ENCODE results near the gene CTH. TPM values are rescaled to one million over a fixed set of nuclear protein-coding genes. Genes with fewer than 3 reads are reported as not detected.
A peak's percentile ranks its signal among the peaks of the same experiment; 100 is the strongest.
"Not testable (repeated sequence)": the region's sequence is repeated elsewhere in the genome, so short reads cannot be mapped to it uniquely, and the experiment has no call there.

The CTH gene
- 9.5 and 10.6 TPM in 2 replicates for total RNA-seq (2014; rRNA removed; shearing (Covaris generic))
- polyA plus RNA-seq (2015; cell fraction: cytosol; rRNA removed): 21.3 and 23.7 TPM in 2 replicates
- polyA plus RNA-seq (2015; cell fraction: nucleus; rRNA removed): 20.6 and 21.0 TPM in 2 replicates

DNA sequence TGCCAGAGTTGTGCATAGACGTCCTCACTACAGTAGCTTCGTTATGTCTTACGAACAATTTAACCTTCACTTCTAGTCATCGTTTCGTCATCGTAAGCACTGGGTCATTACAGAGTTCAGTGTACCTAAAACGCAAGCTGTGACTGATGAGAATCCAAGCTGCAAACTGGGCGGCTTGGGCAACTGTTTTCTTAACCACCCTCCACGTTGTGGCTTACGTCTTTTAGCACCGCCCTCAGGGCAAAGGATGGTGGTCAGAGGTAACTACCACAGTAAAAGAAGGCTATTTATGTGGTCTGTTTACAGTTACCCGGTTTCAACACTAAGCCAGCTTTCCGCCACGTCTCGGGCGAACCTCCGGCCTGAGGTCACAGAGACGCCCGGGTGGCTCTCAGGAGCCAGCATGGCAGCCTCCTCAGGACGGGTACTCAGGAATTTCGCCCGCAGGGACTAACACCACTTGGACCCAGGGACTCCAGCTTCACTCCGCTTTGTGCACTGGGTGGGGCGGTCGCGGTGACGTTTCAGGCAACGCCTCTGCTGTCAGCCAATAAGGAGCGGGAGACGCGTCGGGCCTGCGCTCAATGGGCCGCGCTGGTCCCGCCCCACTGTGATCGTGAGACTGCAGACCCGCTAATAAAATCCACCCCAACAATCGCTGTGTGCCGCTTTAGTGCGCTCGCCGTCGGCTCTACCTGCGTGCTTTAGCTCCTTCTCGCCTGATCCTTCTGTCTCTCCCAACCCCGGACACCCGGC lies at the start of gene CTH:
Gene CTH, plus strand, starts transcription at position 665 of the 756 bp plus-strand sequence. CDS start 148 bp downstream, outside the sequence.
- in situ Hi-C loops (cut with HindIII; ENCODE audit: low pct_unique_long_range_greater_than_20kb, low sequenced_read_pairs): no loop called here

DNA sequence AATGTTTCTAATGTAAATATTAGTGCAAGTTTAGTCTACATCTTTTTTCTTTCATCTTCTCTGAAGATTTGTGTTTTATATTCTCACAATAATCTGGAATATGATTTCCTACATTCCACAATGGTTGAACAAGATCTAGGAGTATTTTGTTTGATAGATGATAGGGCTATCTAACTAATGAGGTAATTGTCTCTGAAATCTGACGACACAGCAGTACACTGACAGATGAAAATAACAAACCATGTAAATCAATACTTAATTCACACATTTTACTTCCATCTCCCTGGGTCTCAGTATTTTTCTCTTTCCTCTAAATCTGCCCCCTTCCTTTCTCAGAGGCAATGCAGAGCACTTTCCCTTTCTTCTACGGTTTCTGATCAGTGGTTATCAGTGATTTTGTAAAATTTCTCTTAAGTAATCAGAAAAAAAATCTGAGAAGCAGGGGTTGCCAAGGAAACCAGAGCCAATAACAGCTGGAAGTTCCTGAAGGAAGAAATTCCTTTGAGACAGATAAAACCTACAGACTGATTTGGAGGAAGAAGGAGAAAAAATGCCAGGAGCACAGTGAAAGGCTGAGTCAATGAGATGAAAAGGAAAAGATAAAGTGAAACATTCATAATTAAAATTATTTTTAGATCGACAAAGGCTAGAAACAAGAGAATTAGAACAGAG lies 49.2 kb upstream of the CTH start:
- in situ Hi-C loops (cut with HindIII; ENCODE audit: low pct_unique_long_range_greater_than_20kb, low sequenced_read_pairs): no loop called here
- DNase-seq (ENCODE audit: low read depth, low spot score): no peak

More for the DNA sequence above, at the start of gene CTH:
- DNase-seq (ENCODE audit: low read depth, low spot score): peak; percentile 96

DNA sequence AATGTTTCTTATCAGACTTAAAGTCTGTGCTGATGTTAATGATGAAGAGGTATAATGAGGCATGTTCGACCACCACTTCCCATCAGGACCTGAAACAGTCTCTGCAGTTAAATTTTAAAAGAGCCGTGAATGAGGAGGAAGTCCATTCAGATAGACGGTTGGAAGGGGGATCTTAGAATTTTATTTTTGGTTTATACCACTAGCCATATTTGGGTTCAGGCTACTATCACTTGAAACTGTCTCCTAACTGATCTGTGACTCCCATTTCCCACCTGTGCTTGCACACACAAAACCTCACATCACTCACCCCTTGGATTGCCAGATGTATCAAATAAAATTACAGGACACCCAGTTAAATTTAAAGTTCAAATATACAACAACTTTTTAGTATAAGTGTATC lies 46.6 kb upstream of the CTH start:
- DNase-seq (ENCODE audit: low read depth, low spot score): no peak
- in situ Hi-C loops (cut with HindIII; ENCODE audit: low pct_unique_long_range_greater_than_20kb, low sequenced_read_pairs): no loop called here

DNA sequence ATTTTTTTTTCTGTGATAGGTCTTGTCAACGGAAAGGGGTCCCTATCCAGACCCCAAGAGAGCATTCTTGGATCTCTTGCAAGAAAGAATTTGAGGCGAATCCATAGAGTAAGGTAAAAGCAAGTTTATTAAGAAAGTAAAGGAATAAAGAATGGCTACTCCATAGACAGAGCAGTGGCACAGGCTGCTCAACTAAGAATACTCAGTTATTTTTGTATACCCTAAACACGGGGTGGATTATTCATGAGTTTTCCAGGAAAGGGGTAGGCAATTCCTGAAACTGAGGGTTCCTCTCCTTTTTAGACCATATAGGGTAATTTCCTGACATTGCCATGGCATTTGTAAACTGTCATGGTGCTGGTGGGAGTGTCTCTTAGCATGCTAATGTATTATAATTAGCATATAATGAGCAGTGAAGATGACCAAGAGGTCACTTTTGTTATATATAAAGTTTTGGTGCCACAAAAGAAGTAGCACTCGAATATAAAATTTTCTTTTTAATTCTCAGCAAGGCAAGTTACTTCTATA lies 44.6 kb upstream of the CTH start:
- DNase-seq (ENCODE audit: low read depth, low spot score); in situ Hi-C loops (cut with HindIII; ENCODE audit: low pct_unique_long_range_greater_than_20kb, low sequenced_read_pairs): not testable (repeated sequence)

DNA sequence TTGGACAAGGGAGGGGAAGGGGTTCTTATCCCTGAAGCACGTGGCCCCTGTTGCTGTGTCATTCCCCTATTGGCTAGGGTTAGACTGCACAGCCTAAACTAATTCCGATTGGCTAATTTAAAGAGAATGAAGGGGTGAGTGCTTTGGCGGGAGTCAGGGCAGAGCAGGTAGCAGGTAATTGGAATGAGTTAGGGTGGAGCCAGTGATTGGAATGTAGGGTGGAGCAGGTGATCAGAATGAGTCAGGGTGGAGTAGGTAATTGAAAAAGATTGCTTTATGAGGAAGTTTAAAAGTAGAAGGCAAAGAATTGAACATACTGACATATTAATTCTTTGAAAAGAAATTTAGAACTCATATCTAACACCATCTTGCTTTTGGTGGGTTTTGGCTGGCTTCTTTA lies 44.1 kb upstream of the CTH start:
- in situ Hi-C loops (cut with HindIII; ENCODE audit: low pct_unique_long_range_greater_than_20kb, low sequenced_read_pairs); DNase-seq (ENCODE audit: low read depth, low spot score): not testable (repeated sequence)

DNA sequence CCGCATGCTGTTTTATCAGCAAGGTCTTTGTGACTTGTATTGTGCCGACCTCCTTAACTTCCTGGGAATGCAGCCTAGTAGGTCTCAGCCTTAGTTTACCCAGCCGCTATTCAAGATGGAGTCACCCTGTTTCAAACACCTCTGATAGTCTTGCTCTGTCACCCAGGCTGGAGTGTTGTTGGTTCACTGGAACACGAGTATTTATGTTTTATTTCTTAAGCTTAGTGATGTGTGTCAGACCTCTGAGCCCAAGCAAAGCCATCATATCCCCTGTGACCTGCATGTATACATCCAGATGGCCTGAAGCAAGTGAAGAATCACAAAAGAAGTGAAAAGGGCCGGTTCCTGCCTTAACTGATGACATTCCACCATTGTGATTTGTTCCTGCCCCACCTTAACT lies 43.7 kb upstream of the CTH start:
- DNase-seq (ENCODE audit: low read depth, low spot score); in situ Hi-C loops (cut with HindIII; ENCODE audit: low pct_unique_long_range_greater_than_20kb, low sequenced_read_pairs): not testable (repeated sequence)

DNA sequence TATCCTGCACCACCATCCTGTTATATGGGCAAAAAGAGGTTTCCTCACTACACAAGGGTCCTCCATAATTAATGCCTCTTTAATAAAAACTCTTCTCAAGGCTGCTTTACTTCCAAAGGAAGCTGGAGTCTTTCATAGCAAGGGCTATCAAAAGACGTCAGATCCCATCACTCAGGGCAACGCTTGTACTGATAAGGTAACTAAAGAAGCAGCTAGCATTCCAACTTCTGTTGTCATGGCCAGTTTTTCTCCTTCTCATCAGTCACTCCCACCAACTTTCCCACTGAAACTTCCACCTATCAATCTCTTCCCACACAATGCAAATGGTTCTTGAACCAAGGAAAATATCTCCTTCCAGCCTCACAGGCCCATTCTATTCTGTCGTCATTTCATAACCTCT lies 39.5 kb upstream of the CTH start:
- in situ Hi-C loops (cut with HindIII; ENCODE audit: low pct_unique_long_range_greater_than_20kb, low sequenced_read_pairs): not testable (repeated sequence)

DNA sequence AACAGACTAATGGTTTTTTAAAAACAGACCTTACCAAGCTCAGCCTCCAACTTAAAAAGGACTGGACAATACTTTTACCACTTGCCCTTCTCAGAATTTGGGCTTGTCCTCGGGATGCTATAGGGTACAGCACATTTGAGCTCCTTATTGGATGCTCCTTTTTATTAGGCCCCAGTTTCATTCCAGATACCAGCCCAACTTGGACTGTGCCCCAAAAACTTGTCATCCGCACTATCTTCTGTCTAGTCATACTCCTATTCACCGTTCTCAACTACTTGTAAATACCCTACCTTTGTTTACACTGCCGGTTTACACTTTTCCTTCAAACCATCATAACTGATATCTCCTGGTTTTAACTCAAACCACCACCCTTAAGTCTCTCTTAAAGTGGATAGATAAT lies 38.6 kb upstream of the CTH start:
- in situ Hi-C loops (cut with HindIII; ENCODE audit: low pct_unique_long_range_greater_than_20kb, low sequenced_read_pairs): no loop called here
- no peak for DNase-seq (ENCODE audit: low read depth, low spot score)

More for the DNA sequence above, 39.5 kb upstream of the CTH start:
- DNase-seq (ENCODE audit: low read depth, low spot score): not testable (repeated sequence)

DNA sequence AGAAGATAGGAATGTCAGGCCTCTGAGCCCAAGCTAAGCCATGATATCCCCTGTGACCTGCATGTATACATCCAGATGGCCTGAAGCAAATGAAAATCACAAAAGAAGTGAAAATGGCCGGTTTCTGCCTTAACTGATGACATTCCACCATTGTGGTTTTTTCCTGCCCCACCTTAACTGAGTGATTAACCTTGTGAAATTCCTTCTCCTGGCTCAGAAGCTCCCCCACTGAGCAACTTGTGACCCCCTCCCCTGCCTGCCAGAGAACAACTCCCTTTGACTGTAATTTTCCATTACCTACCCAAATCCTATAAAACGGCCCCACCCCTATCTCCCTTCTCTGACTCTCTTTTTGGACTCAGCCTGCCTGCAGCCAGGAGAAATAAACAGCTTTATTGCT lies 37.5 kb upstream of the CTH start:
- in situ Hi-C loops (cut with HindIII; ENCODE audit: low pct_unique_long_range_greater_than_20kb, low sequenced_read_pairs); DNase-seq (ENCODE audit: low read depth, low spot score): not testable (repeated sequence)

DNA sequence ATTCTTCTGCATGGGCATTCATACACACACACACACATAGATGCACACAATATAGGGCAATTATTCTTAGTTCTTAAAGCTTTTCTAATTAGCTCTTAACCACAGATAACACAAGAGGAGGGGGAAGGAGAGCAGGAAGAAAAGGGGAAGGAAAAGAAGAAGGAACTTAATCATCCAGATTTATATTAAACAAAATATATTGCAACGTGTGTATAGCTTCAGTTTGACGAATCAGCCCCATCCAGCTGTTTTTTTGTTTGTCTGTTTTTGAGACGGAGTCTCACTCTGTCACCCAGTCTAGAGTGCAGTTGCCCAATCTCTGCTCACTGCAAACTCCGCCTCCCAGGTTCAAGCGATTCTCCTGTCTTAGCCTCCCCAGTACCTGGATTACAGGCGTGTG lies 34.9 kb upstream of the CTH start:
- in situ Hi-C loops (cut with HindIII; ENCODE audit: low pct_unique_long_range_greater_than_20kb, low sequenced_read_pairs): no loop called here
- DNase-seq (ENCODE audit: low read depth, low spot score): no peak

DNA sequence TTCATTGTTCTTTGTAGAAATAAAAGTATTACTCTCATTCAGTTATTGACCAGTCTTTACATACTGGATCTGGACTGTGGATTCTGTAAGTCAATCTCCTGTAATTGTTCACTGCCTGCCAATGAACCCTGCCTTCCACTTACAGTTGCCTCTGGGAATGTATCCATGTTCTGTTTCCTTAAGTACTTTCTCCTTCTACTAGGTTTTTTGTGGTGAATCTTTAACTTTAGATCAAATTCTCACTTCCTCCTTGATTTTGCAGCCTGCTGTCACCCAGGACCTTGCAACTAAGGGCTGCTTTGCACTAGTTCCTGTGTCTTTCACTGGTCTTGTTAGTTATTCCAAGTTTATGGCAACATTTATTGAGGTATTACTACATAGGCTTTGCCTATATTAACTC lies 28.4 kb upstream of the CTH start:
- DNase-seq (ENCODE audit: low read depth, low spot score): no peak
- in situ Hi-C loops (cut with HindIII; ENCODE audit: low pct_unique_long_range_greater_than_20kb, low sequenced_read_pairs): no loop called here

DNA sequence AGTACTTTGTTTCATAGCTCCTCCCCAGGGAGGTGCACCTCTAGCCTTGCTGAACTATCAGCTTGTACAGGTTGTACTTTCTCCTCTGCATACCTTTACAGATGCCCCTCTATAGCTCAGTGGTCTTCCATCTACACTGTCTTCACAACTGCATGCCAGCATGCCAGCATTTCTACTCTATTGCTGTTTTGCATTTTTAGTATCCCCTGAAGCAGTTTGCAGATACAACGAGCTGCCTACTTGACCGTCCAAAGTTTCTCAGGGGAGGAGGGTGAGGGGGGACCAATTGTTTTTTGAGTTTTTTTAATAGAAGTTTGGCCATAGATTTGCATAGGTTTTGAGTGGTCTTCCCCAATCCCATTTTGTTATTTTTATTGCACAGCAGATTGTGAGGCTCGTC lies 27.6 kb upstream of the CTH start:
- no peak for DNase-seq (ENCODE audit: low read depth, low spot score)
- in situ Hi-C loops (cut with HindIII; ENCODE audit: low pct_unique_long_range_greater_than_20kb, low sequenced_read_pairs): no loop called here

DNA sequence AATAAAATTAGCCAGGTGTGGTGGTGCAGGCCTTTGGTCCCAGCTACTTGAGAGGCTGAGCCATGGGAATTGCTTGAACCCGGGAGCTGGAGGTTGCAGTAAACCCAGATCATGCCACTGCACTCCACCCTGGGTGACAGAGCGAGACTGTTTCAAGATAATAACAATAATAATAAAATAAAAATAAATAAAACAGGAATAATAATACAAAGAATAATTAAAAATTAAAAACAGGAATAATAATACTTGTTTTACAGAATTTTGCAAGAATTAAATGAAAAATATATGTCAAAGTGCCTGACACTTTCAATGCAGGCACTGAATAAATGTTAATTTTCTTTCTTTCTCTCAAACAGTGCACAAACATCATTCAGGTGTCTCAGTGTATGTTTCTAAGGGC lies 26.5 kb upstream of the CTH start:
- DNase-seq (ENCODE audit: low read depth, low spot score): no peak
- in situ Hi-C loops (cut with HindIII; ENCODE audit: low pct_unique_long_range_greater_than_20kb, low sequenced_read_pairs): no loop called here

DNA sequence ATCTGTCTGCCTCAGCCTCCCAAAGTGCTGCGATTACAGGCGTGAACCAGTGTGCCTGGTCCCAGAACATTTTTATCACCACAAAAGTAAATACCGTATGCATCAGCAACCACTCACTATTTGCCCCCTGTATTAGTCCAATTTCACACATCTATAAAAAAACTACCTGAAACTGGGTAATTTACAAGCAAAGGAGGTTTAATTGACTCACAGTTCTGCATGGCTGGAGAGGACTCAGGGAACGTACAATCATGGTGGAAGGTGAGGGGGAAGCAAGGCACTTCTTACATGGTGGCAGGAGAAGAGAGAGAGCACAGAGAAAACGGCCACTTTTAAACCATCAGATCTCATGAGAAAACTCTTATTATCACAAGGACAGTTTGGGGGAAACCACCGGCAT lies 25.6 kb upstream of the CTH start:
- DNase-seq (ENCODE audit: low read depth, low spot score): no peak
- in situ Hi-C loops (cut with HindIII; ENCODE audit: low pct_unique_long_range_greater_than_20kb, low sequenced_read_pairs): no loop called here

DNA sequence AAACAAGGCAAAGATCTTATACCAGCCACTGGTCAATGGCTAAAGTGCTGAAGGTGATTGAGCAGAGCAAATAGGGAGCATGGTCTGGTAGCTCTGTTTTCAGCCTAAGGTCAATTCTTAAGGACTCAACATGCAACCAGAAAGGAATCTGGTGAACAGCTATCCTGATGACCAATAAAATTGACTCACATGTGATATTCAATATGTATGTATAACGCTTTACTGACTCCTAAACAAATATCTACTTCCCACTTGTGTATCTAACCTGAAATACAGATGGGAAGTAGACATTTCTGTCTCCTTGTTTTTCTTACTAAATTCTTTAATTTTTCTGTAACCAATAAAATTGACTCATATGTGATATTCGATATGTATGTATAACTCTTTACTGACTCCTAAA lies 24.9 kb upstream of the CTH start:
- DNase-seq (ENCODE audit: low read depth, low spot score): no peak
- in situ Hi-C loops (cut with HindIII; ENCODE audit: low pct_unique_long_range_greater_than_20kb, low sequenced_read_pairs): no loop called here

DNA sequence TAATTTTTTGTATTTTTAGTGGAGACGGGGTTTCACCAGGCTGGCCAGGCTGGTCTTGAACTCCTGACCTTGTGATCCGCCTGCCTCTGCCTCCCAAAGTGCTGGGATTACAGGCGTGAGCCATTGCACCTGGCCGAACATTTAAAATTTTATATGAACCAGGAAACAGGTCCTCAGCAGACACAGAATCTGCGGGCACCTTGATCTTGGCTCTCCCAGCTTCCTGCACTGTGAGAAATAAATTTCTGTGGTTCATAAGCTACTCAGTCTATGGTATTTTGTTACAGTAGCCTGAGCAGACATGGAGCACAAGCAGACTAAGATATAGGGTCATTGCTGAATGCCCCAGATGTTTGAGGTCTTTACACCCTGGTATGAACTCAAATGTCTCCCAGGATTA lies 23.6 kb upstream of the CTH start:
- in situ Hi-C loops (cut with HindIII; ENCODE audit: low pct_unique_long_range_greater_than_20kb, low sequenced_read_pairs): no loop called here
- no peak for DNase-seq (ENCODE audit: low read depth, low spot score)

DNA sequence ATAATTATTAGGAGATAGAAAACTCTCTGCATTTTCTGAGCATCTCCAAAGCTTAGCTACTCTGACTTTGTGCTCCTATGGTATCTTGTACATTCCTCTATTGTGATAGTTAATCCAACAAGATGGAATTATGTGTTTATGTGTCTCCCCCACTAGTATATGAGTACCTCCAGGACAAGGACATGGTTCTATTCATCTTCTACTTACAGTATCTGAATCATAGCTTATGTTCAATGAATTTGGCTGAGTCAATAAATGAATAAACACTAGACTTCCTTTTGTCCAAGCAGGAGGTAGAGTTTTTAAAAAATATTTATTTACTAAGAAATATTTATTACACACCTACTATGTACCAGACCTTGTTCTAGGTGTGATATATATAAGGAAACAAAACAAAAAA lies 18.4 kb upstream of the CTH start:
- DNase-seq (ENCODE audit: low read depth, low spot score): no peak
- in situ Hi-C loops (cut with HindIII; ENCODE audit: low pct_unique_long_range_greater_than_20kb, low sequenced_read_pairs): no loop called here

DNA sequence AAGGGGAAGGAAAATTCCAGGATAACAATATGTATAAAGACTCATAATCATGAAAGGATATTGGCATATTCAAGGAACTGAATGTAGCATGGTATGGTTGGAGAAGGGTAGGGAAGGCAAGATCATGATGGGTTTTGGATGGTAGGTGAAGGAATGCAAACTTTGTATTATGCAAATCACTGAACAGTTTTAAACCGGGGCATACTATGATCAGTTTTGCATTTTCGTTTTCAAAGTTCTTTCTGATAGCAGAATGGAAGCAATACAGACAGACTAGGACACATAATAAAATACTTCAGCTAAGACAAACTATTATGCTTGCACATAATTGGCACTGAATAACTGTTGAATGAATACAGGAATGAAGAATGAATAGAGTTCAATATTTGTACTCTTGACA lies 14.5 kb upstream of the CTH start:
- in situ Hi-C loops (cut with HindIII; ENCODE audit: low pct_unique_long_range_greater_than_20kb, low sequenced_read_pairs): no loop called here
- no peak for DNase-seq (ENCODE audit: low read depth, low spot score)

DNA sequence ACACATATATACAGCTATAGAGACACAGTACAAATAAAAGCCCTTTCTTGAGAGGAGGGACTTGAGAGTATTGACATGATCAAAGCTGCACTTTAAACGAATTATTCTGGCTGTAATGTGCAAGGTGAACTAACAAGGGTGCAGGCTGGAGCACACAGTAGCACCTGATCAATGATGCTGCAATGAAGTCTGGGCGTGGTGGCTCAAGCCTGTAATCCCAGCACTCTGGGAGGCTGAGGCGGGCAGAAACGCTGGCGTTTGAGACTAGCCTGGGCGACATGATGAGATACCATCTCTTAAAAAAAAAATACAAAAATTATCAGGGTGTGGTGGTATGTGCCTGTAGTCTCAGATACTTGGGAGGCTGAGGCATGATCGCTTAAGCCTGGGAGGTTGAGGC lies 14.1 kb upstream of the CTH start:
- in situ Hi-C loops (cut with HindIII; ENCODE audit: low pct_unique_long_range_greater_than_20kb, low sequenced_read_pairs): no loop called here
- DNase-seq (ENCODE audit: low read depth, low spot score): no peak

All from SK-MEL-5 (cell line).